HEK293 (cell line): Measurements from ENCODE around the gene CCDC180.
"Not testable (repeated sequence)": the region's sequence is repeated elsewhere in the genome, so short reads cannot be mapped to it uniquely, and the experiment has no call there.

ENCODE experiments used
- CTCF ChIA-PET: fragments of 350-600 bp; formaldehyde crosslinking; extraction: SDS; loops from one replicate; lab custom pipeline; 2021; ENCODE audit warnings: antibody characterized with exemption; lab: Yijun Ruan, JAX
- POLR2A ChIA-PET: fragments of 300-600 bp; formaldehyde crosslinking; extraction: SDS; loops from one replicate; lab custom pipeline; 2020; ENCODE audit warnings: antibody characterized with exemption, inconsistent platforms; lab: Yijun Ruan, JAX
- H3K27ac ChIP-seq: fragments of 200-500 bp; sonication (Bioruptor generic); 2 replicates; pipeline ENCODE4 v1.5.1; 2014; ENCODE audit warnings: low read depth, low read length, control low read depth, inconsistent platforms; ENCODE audit errors: extremely low read depth
- H3K36me3 ChIP-seq, 2 experiments: fragments of 200-500 bp in 1 of 2; sonication (Bioruptor generic) in 1 of 2; 1 replicate in 1 of 2; 2 replicates in 1 of 2; pipeline ENCODE4 v1.5.1; 2014 to 2017; ENCODE audit warnings: inconsistent platforms in 2 of 2, low read length in 2 of 2; ENCODE audit not compliant: control insufficient read depth in 2 of 2, insufficient read depth in 1 of 2
- H3K4me1 ChIP-seq: fragments of 200-500 bp; sonication (Bioruptor generic); 2 replicates; pipeline ENCODE4 v1.5.1; 2014; ENCODE audit warnings: mild to moderate bottlenecking, low read length, inconsistent platforms; ENCODE audit not compliant: control insufficient read depth, insufficient read depth
- H3K4me3 ChIP-seq: 2 replicates; pipeline ENCODE4 v1.5.1; 2011; ENCODE audit warnings: low read depth, mild to moderate bottlenecking, control low read depth, low read length, moderate library complexity
- H3K9me3 ChIP-seq: fragments of 200-500 bp; sonication (Bioruptor generic); 2 replicates; pipeline ENCODE4 v1.5.1; 2014; ENCODE audit warnings: low read depth, low read length, inconsistent platforms; ENCODE audit not compliant: control insufficient read depth, insufficient read depth
- BCL11A ChIP-seq: fragments of 450-650 bp; formaldehyde crosslinking; IDR thresholded peaks from 2 replicates; pipeline ENCODE4 v1.5.1; 2016; ENCODE audit warnings: low read depth, missing biosample characterization, missing genetic modification characterization
- EGR2 ChIP-seq: fragments of 450-650 bp; formaldehyde crosslinking; IDR thresholded peaks from 2 replicates; pipeline ENCODE4 v1.5.1; 2016; ENCODE audit warnings: low read depth, missing biosample characterization, missing genetic modification characterization
- OSR2 ChIP-seq: fragments of 450-650 bp; formaldehyde crosslinking; IDR thresholded peaks from 2 replicates; pipeline ENCODE4 v1.5.1; 2016; ENCODE audit warnings: missing biosample characterization, missing genetic modification characterization
- OVOL3 ChIP-seq: fragments of 450-650 bp; formaldehyde crosslinking; IDR thresholded peaks from 2 replicates; pipeline ENCODE4 v1.5.1; 2016; ENCODE audit warnings: missing biosample characterization, missing genetic modification characterization
- SALL2 ChIP-seq: fragments of 450-650 bp; formaldehyde crosslinking; IDR thresholded peaks from 2 replicates; pipeline ENCODE4 v1.5.0; 2017; ENCODE audit warnings: missing biosample characterization, mild to moderate bottlenecking, missing genetic modification characterization, borderline replicate concordance
- ZEB2 ChIP-seq: fragments of 450-650 bp; formaldehyde crosslinking; IDR thresholded peaks from 2 replicates; pipeline ENCODE4 v1.5.1; 2016; ENCODE audit warnings: missing biosample characterization, missing genetic modification characterization
- ZNF112 ChIP-seq: fragments of 450-650 bp; formaldehyde crosslinking; IDR thresholded peaks from 2 replicates; pipeline ENCODE4 v1.5.0; 2017; ENCODE audit warnings: missing biosample characterization, missing genetic modification characterization
- ZNF121 ChIP-seq: fragments of 450-650 bp; formaldehyde crosslinking; IDR thresholded peaks from 2 replicates; pipeline ENCODE4 v1.5.1; 2016; ENCODE audit warnings: missing biosample characterization, missing genetic modification characterization
- ZNF146 ChIP-seq: fragments of 450-650 bp; formaldehyde crosslinking; IDR thresholded peaks from 2 replicates; pipeline ENCODE4 v1.5.1; 2016; ENCODE audit warnings: missing biosample characterization, missing genetic modification characterization
- ZNF202 ChIP-seq: fragments of 450-650 bp; formaldehyde crosslinking; IDR thresholded peaks from 2 replicates; pipeline ENCODE4 v1.5.1; 2016; ENCODE audit warnings: missing biosample characterization, missing genetic modification characterization, borderline replicate concordance
- ZNF221 ChIP-seq: fragments of 450-650 bp; formaldehyde crosslinking; IDR thresholded peaks from 2 replicates; pipeline ENCODE4 v1.5.1; 2017; ENCODE audit warnings: missing biosample characterization, missing genetic modification characterization, borderline replicate concordance
- ZNF398 ChIP-seq: fragments of 450-650 bp; formaldehyde crosslinking; IDR thresholded peaks from 2 replicates; pipeline ENCODE4 v1.5.1; 2017; ENCODE audit warnings: missing biosample characterization, missing genetic modification characterization
- ZNF561 ChIP-seq: fragments of 450-650 bp; IDR thresholded peaks from 2 replicates; pipeline ENCODE4 v1.5.1; 2018; ENCODE audit warnings: missing biosample characterization, missing genetic modification characterization, borderline replicate concordance
- ZNF626 ChIP-seq: fragments of 450-650 bp; sonication (Bioruptor Pico); formaldehyde crosslinking; IDR thresholded peaks from 2 replicates; pipeline ENCODE4 v1.5.1; 2018; ENCODE audit warnings: missing biosample characterization, missing genetic modification characterization, inconsistent platforms
- TF ChIP-seq, protein P1 (sequence below): fragments of 450-650 bp; formaldehyde crosslinking; IDR thresholded peaks from 2 replicates; pipeline ENCODE4 v1.5.1; 2016; ENCODE audit warnings: missing biosample characterization, missing genetic modification characterization
- TF ChIP-seq, protein P2 (sequence below): fragments of 450-650 bp; formaldehyde crosslinking; optimal IDR thresholded peaks from 2 replicates; pipeline ENCODE3; 2016; ENCODE audit warnings: missing biosample characterization, mild to moderate bottlenecking, missing genetic modification characterization

CCDC180 gene

DNA sequence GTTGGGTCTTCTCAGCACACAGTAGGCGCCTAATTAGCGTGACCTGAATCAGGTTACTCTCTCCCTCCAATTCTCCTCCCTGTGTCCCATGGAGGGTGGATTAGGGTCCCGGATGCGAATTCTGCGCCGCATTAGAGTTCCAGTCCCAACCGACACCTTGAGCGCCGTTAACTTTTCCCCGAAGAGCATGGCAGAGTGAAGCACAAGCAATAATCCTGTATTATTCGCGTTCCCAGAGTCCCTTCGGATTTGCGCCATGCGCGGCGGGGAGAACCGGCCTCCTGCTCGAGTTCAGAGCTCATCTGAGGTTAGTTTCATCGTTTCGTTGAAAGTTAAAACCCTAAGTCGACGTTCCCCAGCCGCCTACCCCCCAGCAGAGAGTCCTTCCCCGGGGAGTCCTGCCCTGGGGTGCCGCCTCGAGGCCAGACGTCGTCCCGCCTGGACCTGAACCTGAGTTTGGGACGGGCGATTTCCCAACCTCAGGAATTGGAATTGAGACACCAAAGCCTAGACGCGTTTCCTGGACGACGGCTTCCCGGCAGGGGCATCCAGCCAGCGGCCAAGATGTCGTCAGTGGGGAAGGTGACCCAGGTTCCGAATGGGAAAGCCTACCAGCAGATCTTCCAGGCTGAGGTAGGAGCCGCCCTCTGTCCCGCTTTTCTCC, at the start of gene CCDC180:
CCDC180 (plus strand) TSS at position 160 of the 664 bp plus-strand sequence; CDS start at position 565, 405 bp downstream.
- H3K36me3 ChIP-seq = no peaks in the 10 kb centered on the region
- no peaks in the 10 kb centered on the region for H3K4me1 ChIP-seq
- no peak within 1 kb of the TSS for H3K4me3 ChIP-seq
- TF ChIP-seq, protein P1, sequence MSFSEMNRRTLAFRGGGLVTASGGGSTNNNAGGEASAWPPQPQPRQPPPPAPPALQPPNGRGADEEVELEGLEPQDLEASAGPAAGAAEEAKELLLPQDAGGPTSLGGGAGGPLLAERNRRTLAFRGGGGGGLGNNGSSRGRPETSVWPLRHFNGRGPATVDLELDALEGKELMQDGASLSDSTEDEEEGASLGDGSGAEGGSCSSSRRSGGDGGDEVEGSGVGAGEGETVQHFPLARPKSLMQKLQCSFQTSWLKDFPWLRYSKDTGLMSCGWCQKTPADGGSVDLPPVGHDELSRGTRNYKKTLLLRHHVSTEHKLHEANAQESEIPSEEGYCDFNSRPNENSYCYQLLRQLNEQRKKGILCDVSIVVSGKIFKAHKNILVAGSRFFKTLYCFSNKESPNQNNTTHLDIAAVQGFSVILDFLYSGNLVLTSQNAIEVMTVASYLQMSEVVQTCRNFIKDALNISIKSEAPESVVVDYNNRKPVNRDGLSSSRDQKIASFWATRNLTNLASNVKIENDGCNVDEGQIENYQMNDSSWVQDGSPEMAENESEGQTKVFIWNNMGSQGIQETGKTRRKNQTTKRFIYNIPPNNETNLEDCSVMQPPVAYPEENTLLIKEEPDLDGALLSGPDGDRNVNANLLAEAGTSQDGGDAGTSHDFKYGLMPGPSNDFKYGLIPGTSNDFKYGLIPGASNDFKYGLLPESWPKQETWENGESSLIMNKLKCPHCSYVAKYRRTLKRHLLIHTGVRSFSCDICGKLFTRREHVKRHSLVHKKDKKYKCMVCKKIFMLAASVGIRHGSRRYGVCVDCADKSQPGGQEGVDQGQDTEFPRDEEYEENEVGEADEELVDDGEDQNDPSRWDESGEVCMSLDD (tag by site-specific recombination) = no peak
- no peak for TF ChIP-seq BCL11A (tag by site-specific recombination)
- TF ChIP-seq ZEB2 (tag by site-specific recombination) = no peak
- no peak for TF ChIP-seq OVOL3 (tag by site-specific recombination)
- no peak for TF ChIP-seq ZNF626 (tag by site-specific recombination)
- no peak for TF ChIP-seq ZNF221 (tag by site-specific recombination)
- no peak for TF ChIP-seq ZNF398 (tag by site-specific recombination)
- TF ChIP-seq, protein P2, sequence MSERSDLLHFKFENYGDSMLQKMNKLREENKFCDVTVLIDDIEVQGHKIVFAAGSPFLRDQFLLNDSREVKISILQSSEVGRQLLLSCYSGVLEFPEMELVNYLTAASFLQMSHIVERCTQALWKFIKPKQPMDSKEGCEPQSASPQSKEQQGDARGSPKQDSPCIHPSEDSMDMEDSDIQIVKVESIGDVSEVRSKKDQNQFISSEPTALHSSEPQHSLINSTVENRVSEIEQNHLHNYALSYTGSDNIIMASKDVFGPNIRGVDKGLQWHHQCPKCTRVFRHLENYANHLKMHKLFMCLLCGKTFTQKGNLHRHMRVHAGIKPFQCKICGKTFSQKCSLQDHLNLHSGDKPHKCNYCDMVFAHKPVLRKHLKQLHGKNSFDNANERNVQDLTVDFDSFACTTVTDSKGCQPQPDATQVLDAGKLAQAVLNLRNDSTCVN (tag by site-specific recombination) = no peak
- TF ChIP-seq SALL2 (tag by site-specific recombination) = no peak
- TF ChIP-seq OSR2 (tag by site-specific recombination) = no peak
- TF ChIP-seq ZNF121 (tag by site-specific recombination) = no peak
- no peak for TF ChIP-seq ZNF202 (tag by site-specific recombination)
- TF ChIP-seq ZNF146 (tag by site-specific recombination) = no peak
- no peak for TF ChIP-seq ZNF561 (tag by site-specific recombination)
- TF ChIP-seq ZNF112 (tag by site-specific recombination) = no peak
- no peak for TF ChIP-seq EGR2 (tag by site-specific recombination)
- H3K27ac ChIP-seq = no peak within 1 kb of the TSS
- no peaks in the 10 kb centered on the region for H3K9me3 ChIP-seq
- POLR2A ChIA-PET = no interaction called here
- CTCF ChIA-PET = no interaction called here

- H3K36me3 ChIP-seq, H3K4me1 ChIP-seq, H3K9me3 ChIP-seq, H3K27ac ChIP-seq, H3K4me3 ChIP-seq: not testable (repeated sequence)
- CTCF ChIA-PET = interaction anchor here (1.0 kb wide), 1 partner anchor 9 kb away, joined by 3 read pairs; no protein-coding TSS in a partner anchor
- POLR2A ChIA-PET = interaction anchor here (2.4 kb wide), 1 partner anchor 21 kb away, joined by 6 read pairs; no protein-coding TSS in a partner anchor
Measured at GRCh38 chr9:97259834-97260514, 47.5 kb upstream of the CCDC180 start.
